ENCODE data around the gene POU3F1.
A peak's percentile ranks its signal among the peaks of the same experiment; 100 is the strongest.

Gene POU3F1

DNA sequence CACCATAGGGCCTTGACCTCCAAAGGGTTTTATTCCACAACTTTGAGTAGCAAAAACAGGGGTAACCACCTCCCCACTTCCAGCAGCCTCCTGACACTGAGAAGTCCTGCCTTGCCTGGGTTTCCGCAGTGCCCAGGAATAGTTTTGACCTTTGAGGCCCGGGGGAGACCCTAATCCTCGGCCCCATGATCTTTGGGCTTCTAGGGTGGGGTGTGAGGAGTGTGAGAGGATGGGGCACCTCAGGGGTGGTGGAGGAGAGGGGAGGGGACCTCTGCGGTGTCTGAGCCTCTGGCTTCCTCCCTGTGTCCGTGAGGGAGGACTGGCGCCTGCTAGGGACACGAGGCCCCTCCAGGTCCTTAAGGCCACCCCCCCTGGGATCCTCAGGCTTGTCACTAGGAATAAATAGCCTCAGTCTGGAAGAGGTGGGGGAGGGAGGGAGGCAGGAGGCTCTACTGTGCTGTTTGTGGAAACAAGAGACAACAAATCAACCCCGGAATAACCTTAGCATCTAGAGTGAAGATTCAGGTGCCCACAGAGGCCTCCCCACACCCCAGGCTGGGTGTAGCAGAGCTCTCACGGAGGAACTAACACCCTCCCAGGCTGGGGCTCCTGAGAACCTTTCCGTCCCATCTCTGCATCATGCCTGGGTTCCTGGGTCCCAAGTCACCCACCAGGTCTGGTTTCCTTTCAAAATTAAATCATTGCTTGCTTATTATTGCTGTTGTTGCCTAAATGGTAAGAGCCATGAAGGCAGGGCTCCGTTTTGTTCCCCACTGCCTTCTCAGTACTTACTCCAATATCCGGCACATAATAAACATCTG lies 40.4 kb downstream of the POU3F1 start:
- TF ChIP-seq, protein P1, sequence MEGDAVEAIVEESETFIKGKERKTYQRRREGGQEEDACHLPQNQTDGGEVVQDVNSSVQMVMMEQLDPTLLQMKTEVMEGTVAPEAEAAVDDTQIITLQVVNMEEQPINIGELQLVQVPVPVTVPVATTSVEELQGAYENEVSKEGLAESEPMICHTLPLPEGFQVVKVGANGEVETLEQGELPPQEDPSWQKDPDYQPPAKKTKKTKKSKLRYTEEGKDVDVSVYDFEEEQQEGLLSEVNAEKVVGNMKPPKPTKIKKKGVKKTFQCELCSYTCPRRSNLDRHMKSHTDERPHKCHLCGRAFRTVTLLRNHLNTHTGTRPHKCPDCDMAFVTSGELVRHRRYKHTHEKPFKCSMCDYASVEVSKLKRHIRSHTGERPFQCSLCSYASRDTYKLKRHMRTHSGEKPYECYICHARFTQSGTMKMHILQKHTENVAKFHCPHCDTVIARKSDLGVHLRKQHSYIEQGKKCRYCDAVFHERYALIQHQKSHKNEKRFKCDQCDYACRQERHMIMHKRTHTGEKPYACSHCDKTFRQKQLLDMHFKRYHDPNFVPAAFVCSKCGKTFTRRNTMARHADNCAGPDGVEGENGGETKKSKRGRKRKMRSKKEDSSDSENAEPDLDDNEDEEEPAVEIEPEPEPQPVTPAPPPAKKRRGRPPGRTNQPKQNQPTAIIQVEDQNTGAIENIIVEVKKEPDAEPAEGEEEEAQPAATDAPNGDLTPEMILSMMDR (IDR thresholded peaks at IDR 0.05; ENCODE audit: low read depth, low read length): no peak
- Histone ChIP-seq H3K36me3 (no peaks in the 10 kb centered on the region; the same call in 1 of the 2 replicates), H3K9me3 (ENCODE audit: severe bottlenecking) (no peaks in the 10 kb centered on the region), H3K27me3 (ENCODE audit: insufficient read depth, low read depth, severe bottlenecking) (no peaks in the 10 kb centered on the region), H3K4me3 (ENCODE audit: low read depth, low read length) (peak overlapping the region; percentile 48), H3K27ac (peak overlapping the region; percentile 74)
- DNase-seq: peak; percentile 63

DNA sequence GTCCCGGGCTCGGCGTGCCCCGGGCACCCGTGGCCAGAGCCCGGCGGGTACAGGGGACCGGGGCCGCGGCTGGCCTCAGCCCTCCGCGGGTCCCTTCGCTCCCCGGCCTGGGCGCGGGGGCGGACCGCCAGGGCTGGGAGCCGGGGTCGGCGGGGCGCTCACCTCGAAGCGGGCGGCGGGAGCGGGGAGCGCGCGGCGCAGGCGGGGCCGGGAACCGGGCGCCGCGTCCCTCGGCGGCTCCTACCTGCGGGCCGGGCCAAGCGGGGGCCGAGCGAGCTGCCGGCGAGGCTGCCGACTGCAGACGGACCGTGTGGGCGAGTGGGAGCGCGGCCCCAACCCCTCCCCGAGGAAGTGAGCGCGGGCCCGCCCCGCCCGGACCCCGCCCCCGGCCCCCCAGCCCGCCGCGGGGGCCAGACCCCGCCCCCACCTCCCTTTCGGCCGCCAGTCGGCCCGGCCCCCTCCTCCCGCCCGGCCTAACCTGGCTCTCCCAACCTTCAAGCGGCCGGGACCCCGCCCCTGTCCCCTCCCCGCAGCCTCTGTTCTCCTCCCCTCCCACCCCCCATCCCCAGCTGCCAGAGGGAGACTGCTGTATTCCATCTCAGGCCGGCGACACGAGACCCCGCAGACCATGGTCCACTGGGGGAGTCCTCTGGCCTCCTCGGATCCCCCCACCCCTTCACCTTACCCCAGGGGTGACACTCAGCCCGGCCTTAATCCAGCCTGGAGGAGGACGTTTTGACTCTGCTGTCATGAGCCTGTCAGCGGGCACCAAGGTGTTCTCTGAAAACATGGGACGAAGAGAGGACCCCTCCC lies 41.2 kb downstream of the POU3F1 start, which contains the start of gene FHL3:
Gene FHL3, minus strand, starts transcription at position 320 of the 813 bp plus-strand sequence. CDS start 6,102 bp downstream, outside the sequence.
- peak within 1 kb of the TSS; percentile 74 for H3K27ac ChIP-seq
- H3K4me3 ChIP-seq (ENCODE audit: low read depth, low read length): peak within 1 kb of the TSS; percentile 53
- no peaks in the 10 kb centered on the region for H3K9me3 ChIP-seq (ENCODE audit: severe bottlenecking)
- no peaks in the 10 kb centered on the region; the same call in 1 of the 2 replicates for H3K36me3 ChIP-seq
- TF ChIP-seq, protein P1 (IDR thresholded peaks at IDR 0.05; ENCODE audit: low read depth, low read length): no peak
- H3K27me3 ChIP-seq (ENCODE audit: insufficient read depth, low read depth, severe bottlenecking): no peaks in the 10 kb centered on the region
- peak; percentile 89 for DNase-seq

DNA sequence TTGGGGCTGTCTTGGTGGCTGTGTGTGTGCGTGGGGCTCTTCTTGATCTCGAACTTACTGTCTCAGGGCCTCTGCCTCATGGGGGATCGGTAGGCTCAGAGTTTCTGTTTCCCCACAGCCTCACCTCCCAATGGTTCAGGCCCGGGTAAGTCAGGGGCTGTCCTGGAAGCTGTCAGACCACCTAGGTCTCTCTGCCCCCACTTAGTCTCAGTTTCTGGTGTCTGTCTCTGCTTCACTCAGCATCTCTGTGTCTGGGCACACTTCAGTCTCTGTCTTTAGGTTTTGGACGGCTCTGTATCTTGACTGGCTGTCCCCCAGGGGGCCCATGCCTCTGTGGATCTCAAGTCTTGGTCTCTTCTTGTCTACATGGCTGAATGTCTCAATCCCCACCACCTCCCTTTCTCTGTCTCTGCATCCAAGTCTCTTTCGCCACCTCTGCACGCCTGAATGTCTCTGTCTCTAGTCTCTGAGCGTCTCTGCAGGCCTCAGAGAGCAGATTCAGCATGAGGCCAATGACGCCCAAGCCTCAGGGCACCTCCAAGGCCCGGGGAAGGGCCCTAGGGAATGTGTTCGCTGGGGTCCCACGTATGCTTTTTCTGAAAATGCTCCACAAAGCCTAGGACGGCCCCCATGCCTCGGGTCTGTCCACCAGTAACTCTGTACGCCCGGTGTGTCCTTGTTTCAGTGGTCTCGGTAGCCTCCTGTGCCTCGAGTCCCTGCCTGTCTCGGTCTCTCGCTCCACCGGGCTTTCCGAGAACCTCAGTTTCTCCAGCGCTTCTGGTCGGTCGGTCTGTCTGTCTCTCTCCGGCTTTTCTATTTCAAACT lies 42.1 kb downstream of the POU3F1 start:
- no peaks in the 10 kb centered on the region for H3K9me3 ChIP-seq (ENCODE audit: severe bottlenecking)
- DNase-seq: no peak
- H3K36me3 ChIP-seq: no peaks in the 10 kb centered on the region; the same call in 1 of the 2 replicates
- H3K4me3 ChIP-seq (ENCODE audit: low read depth, low read length): peak overlapping the region; percentile 53
- no peaks in the 10 kb centered on the region for H3K27me3 ChIP-seq (ENCODE audit: insufficient read depth, low read depth, severe bottlenecking)
- H3K27ac ChIP-seq: peak overlapping the region; percentile 39; the same call in 1 of the 2 replicates
- TF ChIP-seq, protein P1 (IDR thresholded peaks at IDR 0.05; ENCODE audit: low read depth, low read length): no peak

DNA sequence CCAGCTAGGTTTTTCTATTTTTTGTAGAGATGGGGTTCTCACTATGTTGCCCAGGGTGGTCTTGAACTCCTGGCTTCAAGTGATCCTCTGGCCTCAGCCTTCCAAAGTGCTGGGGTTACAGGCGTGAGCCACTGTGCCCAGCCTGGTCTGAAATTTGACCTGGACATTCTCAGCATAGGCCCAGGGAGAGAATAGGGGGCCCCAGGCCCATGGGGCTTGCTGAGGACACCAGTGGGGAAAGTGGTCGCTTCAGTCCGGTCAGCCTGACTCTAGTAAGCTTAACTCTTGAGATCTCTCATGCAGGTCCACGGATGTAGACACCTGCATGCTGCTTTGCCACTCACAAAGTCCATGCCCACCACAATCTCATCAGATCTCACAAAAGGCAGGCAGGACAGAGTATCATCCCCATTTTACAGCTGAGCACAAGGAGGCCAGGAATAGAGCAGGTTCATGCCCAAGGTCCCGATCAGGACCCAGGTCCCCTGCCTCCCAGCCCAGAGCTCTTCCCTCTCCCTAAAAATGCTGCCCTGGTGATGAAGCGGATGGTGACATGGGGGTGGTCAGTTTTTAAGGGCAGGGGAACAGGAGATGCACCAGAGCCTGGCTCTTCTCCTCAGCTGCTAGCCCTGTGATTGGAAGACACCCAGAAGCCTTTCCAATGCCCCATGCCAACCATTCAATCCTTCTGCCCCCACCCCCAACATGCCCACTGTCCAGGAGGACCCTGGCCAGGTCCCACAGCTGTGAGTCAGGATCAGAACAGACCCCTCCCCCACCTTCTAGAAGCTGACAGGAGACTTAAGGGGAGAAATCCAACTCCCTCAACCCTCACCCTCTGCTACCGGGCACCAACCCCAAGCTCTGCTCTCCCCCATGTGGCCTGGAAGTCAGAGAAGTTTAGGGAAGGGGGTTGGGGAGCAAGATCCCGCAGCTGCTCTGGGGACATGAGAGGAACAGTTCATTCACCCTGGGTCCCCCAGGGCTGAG lies 43.0 kb downstream of the POU3F1 start:
- no peak overlapping the region for H3K4me3 ChIP-seq (ENCODE audit: low read depth, low read length)
- DNase-seq: no peak
- no peak overlapping the region for H3K27ac ChIP-seq
- no peaks in the 10 kb centered on the region for H3K9me3 ChIP-seq (ENCODE audit: severe bottlenecking)
- H3K27me3 ChIP-seq (ENCODE audit: insufficient read depth, low read depth, severe bottlenecking): no peaks in the 10 kb centered on the region
- TF ChIP-seq, protein P1 (IDR thresholded peaks at IDR 0.05; ENCODE audit: low read depth, low read length): no peak
- no peaks in the 10 kb centered on the region; the same call in none of the 2 replicates for H3K36me3 ChIP-seq

All from WERI-Rb-1 (cell line).